Measurements from ENCODE around the gene FOXO3.
"Not testable (repeated sequence)": the region's sequence is repeated elsewhere in the genome, so short reads cannot be mapped to it uniquely, and the experiment has no call there.

FOXO3 gene

DNA sequence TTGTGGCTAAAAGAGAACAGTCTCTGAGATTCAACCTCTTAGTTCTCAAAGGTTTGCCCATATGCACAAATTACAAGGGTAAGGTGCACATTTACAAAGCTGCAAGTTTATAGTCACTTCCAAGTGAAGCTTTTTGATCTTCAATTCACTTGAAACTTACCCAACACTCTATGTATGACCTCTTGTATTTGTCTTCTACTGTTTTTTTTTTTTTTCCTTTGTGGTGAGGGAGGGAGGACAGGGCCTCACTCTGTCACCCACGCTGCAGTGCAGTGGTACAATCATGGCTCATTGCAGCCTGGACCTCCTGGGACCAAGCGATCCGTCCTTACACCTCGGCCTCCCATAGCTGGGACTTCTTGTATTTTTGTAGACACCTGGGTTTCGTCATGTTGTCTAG, 4.5 kb upstream of the FOXO3 start:
- no peak for ATAC-seq

DNA sequence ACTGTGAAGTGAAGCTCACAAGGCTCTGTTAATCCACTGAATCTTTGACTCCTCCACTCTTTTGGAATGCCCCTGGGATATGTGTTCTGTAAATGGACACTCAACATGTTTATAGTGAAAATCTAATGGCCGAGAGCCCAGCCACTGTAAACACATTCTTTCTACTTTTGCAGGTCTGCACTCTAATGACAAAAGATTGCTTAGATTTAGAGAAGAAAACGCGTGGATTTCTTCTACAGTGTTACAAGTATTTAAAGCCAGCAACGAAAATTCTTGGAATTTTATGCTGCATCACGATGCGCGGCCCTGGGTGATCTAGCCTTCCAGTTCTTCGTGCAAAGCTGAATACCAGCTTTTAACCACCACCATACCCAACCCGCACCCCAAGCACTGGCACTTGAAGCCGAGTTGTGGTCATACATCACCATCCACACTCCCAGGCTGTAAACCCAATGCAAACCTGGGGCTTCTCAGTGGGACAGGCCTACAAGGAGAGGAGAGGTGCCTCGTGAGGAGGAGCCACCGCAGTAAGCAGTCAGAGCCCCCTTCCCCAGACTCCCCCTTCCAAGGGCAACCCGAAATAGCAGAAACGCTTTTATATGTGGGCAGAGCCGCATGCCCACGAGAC, 3.7 kb upstream of the FOXO3 start:
- ATAC-seq, result no peak

DNA sequence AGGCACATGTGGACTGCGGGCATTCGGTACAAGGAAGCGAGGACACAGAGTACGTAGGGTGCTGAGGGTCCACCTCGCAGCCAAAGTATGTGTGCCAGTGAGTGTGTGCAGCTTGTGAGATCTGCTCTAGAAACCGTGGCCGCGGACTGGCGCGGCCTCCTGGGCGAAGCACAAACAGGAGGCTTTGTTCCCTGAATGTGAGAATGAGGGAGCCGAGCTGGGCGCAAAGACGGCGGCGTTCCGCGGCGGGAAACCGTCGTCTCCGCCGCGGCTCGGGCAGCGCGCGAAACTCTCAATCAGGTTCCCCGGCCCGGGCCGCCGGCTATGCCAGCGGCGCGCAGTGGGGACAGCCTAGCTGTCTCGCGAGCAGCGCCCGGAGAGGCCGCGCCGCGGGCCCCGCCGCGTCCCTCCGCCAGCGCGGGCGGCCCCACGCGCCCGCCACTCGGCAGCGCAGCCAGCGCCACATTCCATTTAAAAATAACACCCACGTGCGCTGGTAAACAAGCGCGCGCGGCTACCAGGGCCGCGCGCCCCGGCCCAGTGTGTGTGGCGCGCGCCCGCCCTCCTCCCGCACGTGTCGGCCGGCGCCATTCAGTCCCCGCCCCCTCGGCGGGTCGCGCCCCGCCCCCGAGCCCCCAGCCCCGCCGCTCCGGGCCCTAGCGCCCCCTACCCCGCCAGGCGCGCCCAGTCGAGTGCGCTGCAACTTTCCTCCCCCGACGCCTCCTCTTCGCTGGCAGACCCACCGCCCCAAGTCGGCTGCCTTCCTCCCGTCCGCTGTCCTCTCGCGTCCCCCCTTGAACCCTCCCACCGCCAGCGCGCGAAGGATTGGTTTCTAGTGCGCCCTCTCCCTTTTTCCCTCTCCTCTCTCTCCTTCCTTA, 3.0 kb upstream of the FOXO3 start:
- peak; percentile 36 to 41 for ATAC-seq

DNA sequence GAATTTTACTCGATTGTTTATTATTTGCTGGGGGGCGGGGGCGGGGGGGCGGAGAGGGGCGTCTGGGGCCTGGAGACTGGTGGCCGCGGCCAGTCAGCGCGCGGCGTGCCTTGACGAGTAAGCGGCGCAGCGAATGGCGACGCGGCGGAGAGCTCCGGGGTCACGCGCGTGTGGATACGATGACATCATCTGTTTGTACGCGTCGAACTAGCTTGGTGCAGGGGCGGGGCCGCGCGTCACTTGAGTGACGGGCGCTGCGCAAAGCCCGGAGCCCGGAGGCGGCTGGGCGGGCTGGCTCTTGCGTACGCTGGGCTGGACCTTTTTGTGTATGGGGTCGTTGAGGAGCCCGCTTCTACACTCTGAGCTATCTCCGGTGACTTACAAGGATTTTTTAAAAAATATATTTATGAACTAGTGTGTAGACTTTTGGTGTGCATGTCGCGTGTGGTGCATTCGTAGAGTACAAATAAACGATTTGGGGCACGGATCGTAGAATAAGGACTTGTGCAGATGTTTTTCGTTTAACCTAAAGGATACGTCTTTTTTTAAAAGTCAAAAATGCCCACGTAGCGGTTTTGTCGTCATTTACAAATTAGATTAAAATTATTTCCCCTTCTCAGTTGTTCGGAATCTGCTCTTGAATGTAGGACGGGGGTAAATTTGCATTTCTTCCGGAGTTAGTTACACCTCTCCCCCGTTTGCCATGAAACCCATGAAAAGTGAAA, 2.2 kb upstream of the FOXO3 start:
- ATAC-seq, result peak; percentile 74 to 75

DNA sequence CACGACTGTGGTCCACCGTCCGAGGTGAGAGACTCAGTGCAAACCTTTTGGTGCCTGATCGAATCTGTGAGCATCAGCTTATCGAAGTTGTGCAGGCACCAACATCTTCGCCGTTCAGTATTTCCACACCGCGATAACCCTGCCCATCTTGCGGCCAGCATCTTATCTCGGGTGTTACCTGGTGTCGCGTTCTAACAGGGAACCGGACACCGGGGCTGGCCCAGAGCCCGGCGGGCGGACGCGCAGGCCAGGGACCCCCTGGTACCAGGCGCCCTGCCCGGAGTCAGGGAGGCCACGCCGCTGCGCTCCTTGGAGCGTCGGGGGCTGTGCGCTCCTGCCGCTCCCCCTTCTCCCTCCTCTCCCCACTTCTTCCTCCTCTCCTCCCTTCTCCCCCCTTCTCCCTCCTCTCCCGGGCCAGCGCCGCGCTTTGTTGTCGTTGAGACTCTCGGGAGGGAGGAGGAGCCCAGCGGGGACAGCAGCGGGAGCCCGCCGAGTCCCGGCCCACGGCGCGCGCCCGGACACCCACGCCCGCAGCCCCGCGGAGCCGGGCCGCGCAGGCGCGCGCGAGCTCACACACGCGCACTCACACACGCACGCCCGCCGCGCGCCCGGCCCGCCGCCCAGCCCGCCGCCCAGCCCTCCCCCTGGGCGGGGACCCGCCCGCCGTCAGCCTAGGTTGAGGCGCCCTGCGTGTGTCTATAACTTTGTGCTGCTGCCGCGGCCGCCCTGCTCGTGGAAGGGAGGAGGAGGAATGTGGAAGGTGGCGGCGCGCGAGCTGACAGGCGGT, 1.4 kb upstream of the FOXO3 start:
- peak; percentile 62 to 66 for ATAC-seq

DNA sequence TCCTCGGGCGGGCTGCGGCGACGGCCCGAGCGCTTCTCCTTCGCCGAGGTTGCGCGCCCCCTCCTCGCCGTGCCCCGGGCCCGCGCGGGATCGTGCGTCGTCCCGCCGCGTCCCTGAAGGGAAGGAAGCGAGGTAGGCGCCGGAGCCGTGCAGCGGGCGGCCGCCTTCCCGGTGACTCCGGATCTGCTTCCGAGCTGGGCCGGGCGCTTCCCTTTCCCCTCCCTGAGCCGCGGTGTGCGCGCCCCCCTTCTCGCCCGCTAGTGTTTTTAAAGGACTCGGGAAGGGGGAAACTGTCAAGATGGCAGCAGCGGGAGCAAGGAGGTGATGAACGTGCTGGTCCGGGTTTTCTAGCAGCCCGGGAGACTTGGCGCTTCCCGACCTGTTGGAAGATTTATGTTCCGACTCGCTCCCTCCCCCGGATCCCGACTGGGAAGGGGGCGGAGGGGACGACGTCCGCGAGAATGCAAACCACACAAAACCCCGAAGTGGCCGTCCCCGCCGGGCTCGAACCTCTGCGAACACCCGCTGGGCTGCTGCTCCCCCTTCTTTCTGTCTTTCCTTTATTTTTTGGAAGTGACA, 744 bp upstream of the FOXO3 start:
- peak; percentile 0 for ATAC-seq

DNA sequence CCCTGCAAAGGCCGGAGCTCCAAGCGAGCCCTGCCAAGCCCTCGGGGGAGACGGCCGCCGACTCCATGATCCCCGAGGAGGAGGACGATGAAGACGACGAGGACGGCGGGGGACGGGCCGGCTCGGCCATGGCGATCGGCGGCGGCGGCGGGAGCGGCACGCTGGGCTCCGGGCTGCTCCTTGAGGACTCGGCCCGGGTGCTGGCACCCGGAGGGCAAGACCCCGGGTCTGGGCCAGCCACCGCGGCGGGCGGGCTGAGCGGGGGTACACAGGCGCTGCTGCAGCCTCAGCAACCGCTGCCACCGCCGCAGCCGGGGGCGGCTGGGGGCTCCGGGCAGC, 561 bp downstream of the FOXO3 start:
- not testable (repeated sequence) for ATAC-seq

DNA sequence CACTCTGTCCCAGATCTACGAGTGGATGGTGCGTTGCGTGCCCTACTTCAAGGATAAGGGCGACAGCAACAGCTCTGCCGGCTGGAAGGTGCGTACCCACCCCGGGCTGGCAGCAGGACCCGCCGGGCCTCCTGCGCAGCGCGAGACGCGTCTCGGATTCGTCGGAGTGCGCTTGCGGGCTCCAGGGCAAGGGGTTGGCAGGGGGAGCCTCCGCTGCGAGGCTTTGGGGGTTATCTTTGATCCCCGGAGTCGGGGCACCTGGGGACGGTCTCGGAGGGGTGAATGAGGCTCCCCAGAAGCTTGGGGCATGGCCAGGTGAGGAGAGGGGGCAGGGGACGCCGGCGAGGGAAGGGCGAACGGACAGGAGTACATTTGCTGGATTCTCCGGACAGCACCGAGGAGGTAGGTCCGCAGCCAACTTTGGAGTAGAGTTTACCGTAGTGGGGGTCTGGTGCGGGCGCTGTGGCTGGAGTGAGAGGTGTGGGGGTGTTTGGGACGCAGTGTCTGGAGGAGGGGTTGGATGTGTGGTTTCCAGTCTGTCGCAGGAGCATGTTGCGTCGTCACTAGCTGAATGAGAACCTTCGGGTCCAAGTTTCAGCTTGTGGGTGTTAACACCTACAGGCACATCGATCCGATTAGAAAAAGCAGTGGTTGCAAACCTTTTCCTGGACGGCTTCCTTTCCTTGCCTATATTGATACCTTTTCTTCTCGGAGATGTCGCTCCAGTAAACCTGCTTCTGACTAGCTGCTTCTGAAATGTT, 1.2 kb downstream of the FOXO3 start:
- ATAC-seq, result no peak

DNA sequence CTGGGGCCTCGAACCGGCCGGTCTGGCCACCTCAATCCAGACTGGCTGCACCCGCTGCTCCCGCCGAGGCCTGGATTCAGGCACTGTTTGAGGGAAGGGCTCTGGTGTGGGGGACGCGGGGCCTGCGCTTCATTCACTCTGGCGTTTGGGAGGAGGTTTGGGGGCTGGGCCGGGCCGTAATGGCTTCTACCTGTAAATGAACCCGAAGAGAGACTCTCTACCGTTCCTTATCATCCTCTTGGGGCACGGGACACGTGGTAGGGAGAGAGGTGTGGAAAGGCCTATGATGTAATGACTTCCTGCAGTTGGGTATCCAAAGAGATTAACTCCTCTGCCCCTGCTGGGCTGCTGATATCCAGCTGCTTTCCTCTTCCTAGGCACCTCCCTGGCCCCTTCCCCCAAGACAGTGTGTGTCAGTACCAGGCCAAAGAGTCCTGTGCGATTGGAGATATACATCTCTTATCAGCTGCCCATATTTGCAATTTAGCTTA, 1.8 kb downstream of the FOXO3 start:
- ATAC-seq, result no peak

DNA sequence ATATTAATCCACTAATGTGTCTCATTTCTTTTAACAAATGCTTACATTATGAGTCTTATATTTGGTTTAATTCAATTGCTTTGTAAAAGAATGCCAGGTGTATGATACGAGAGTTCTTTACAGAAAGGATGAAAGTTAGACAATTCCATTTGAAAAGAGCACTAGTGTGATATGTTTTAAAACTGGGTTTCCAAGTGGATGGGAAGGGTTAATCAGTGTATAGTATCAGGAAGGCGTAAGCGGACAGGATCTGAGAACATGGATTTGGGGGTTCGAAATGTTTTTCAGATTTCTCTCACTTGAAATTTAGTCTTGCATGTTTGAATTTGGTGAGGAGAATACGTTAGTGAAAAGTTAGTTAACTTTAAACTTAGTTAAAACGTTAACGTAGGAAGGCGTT, 2.6 kb downstream of the FOXO3 start:
- no peak for ATAC-seq

DNA sequence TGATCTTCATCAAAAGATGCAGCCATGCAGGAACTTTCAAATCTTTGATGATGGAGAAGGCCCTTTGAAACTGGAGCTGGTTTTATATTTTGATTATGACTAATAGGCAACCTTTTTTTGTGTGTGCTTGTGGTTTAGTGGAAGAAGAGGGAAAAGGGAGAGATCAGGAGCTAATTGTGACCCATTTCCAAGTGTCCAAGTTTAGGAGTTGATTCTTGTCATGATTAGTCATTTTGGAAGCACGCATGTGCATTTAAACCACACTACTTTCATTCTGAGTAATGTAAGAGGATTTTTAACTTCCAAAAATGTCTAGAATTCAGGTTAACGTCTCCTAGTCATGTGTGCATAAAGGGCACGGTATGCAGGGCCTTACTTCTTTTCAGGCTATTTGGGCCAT, 3.5 kb downstream of the FOXO3 start:
- ATAC-seq, result no peak

DNA sequence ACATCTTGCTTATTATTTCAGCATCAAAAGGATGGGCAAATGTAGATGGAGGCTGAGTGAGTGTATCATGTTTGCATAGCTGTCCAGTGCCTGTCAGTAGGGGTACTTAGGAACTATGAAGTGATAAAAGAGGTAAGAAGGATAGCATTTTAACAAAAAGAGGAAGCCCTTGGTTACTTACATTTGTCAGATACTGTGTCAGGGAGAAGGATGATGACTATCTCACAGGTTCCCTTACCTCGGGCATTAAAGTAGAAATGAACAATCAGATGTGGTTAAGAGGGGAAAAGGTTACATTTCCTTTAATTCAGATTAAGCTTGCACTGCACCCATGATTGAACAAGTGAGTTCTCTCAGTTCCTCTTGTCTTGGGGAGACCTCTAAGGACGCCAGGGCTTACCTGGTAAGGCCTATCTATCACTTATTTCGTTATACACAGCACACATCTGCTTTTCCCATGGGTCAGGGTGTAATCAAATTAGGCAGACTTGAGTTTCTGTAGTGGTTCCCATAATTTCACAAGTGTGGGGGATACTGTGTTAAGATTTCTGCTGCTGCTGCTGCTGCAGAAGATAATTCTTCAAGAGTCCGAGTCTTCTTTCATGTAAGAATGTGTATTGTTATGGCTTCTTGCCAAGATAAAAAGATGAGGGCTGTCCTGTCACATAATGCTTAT, 4.5 kb downstream of the FOXO3 start:
- ATAC-seq, result peak; percentile 81 to 83

DNA sequence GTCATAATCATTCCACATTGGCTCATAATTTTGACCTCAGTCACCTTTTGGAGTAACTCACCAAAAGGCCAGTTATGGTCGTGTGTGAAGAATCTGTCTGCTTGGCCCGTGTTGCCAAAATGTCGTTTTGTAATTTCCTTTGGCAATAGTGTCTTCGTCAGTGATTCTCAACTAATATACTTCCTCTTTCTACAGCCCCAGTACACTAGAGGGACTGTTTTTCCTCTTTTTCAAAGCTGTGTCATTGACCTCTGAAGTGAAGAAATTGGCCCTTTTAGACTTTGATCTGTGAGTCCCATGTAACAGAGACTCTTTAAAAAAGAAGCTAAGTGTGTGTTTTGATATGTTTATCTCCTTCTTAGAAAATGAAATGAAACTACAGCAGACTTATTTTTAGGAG, 5.2 kb downstream of the FOXO3 start:
- ATAC-seq, result peak; percentile 5 to 11

DNA sequence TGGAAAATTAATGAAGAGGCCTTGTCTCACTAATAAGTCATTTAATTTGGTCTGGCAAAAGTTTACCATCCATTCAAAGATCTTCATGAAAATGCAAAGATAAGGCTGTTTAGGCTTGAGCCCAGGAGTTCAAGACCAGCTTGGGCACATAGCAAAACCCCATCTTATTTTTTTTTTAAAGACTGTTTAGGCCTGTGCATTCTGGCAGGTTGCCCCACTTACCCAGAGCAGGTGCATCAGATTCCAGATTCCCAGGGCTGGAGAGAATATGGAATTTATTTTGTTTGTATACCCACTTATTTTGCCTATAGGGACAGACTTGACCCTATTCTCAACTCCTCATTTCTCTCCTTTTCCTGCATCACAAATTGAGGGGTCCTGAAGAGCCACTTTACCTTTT, 5.7 kb downstream of the FOXO3 start:
- ATAC-seq, result no peak

DNA sequence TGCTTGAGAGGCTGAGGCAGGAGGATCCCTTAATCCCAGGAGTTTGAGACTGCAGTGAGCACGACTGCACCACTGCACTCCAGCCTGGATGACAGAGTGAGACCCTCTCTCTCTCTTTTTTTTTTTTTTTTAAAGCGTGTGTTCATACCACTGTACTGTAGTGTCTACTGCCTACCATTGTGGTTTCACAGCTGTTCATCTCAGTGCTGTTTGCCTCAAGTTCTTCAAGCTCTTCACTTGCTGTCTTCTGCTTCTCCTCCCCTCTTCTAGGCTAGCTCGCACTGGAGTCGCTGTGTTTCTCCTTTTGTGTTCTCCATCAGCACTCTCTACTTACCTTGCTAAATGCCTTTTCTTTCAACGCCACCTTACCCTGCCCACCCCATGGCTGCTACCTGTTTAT, 7.4 kb downstream of the FOXO3 start:
- no peak for ATAC-seq

DNA sequence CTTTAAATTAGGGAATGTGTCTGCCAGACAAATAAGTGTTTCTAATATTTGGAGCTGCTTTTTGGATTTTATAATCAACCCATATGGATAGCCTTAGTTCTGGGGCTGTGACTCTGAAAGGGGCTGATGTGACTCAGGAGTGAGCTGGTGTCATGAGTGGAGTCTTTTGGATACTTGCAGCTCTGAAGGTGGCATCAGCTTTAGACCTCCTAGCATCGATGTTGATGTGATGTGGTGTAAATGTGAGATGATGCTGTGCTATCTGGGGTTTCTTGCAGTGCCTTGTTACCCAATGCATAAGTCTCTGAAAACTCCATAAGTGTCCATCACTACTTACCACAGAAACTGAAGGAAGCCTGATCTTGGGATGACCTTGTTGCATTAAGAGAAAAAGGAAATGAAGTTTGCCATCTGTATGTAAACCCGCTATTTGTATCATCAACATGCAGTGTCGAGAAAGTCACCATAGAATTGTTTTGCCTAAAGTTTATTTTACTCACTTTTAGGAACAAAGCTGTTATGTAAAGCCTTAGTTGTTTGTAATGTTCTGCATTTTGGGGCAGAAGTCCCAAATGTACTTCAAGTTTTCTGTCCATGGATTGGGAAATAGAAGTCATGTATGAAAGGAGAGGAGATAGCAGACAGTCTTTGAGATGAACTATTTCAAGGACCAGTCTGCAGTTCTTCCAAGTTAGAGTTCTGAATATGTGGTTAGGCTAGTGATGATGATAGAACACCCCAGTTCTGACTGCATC, 8.0 kb downstream of the FOXO3 start:
- ATAC-seq, result no peak

DNA sequence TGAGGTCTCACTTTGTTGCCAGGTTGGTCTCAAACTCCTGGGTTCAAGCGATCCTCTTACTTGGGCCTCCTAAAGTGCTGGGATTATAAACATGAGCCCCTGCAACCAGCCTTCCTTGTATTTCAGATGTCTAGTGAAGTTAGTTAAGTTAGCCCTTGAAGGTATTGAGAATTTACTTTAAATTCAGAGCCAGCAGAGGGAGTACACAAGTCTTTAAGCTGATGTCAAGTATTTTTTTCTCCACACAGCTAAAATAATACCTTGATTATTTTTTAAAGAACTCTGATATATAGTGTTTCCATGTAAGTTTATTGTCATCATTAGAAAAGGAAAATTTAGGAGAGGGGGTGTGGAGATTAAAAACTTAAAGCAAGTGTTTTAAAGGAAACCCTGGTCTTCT, 9.8 kb downstream of the FOXO3 start:
- ATAC-seq, result no peak

DNA sequence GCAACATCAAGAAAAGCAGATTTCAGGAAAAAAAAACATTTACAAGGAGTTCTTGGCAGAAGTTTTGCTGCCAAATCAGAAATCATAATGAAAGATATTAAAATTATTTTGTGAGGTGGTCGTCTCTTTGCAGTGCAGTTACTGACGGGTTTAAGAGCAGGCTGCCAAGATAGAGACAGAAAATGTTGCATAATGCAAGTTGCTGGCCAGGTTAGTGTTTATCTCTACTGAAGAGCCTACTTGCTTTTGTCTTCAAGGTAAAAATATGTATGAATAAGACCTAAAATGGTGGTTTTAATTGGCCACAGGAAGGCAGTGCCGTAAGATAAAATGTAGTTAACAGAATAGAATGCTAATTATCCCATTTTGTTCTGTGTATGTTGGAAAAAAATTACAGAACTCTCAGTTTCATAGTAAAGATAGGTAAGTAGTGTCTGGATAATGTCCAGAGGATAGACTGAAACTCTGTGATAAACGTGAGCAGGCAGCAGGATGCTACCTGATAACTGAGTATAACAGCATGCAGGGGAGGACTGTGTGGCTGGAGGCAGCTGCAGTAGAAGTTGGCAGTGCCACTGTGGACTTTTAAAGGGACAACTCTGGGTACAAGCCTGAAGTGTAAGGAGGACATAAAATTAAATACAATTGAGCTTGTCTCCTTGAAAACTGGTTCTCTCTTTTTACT, 13.9 kb downstream of the FOXO3 start:
- no peak for ATAC-seq

DNA sequence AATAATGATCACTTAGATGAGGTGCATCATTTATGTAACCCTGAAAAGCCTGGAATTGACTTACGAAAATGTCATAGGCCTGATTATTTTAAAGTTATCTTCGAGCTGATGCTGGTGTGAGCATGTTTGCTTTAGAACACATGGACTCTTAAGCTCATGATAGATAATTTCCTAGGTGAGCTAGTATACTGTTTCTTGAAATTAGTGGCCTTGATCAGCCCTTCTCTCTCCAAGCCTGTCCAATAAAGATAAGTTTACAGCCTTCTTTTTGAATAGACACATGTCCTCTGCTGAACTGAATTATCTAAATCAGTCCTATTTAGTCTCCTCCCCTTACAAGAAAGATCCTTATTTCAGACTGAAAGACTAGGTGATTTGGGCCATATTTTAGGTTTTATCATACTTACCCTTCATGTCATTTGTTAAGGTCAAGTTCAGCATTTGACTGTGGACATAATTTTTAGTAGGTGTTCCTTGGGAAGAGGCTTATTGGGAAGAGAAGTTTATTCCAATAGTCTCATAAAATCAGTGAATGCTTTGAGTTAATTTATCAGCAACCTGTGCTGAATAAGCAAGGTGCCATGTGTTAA, 15.3 kb downstream of the FOXO3 start:
- no peak for ATAC-seq

Data from activated CD4-positive, CD25-positive, alpha-beta regulatory T cell treated with anti-CD3 and anti-CD28 coated beads, Interleukin-2, amount 50 U/mL, for 24 hours (primary cell).